ENCODE results near the gene PRLR. TPM values are rescaled to one million over a fixed set of nuclear protein-coding genes. Genes with fewer than 3 reads are reported as not detected.
A peak's percentile ranks its signal among the peaks of the same experiment; 100 is the strongest.

The PRLR gene
- total RNA-seq, 1 donor from 2014 or later = not detected

- H3K27ac Mint-ChIP-seq = no peak overlapping the region
- DNase-seq (ENCODE audit: low spot score) = no peak
- H3K4me1 Mint-ChIP-seq (ENCODE audit: low read depth) = no peaks in the 10 kb centered on the region
- no peak overlapping the region for H3K4me3 Mint-ChIP-seq (ENCODE audit: low read depth)
- H3K36me3 Mint-ChIP-seq (ENCODE audit: low read depth) = no peaks in the 10 kb centered on the region
- no peaks in the 10 kb centered on the region for H3K9me3 Mint-ChIP-seq
- H3K27me3 Mint-ChIP-seq (ENCODE audit: low read depth) = peaks cover 14% of the 10 kb centered on the region
- intact Hi-C loops (cut with micrococcal nuclease) = no loop called here
Measured at GRCh38 chr5:35143841-35144240, 86.4 kb downstream of the PRLR start.

DNA sequence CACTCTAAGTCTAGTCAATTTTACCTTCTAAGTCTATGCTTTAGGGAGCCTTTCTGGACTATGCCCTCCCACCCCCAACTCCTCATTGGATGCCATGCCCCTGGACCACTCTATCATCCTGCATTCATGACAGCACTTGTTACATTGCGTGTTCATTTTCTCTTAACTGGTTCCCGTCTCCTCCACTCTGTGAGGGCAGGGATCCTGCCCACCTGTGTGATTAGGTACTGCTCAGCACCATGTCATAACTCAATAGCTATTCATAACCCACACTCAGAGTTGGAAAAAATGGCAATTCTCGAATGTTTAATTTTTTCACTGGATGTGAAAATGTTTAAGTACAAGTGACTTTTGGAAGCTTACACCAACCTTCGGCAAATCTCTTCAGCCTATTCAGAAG, 88.5 kb downstream of the PRLR start:
- H3K27ac Mint-ChIP-seq = no peak overlapping the region
- H3K4me3 Mint-ChIP-seq (ENCODE audit: low read depth) = no peak overlapping the region
- H3K27me3 Mint-ChIP-seq (ENCODE audit: low read depth) = peaks cover 21% of the 10 kb centered on the region
- intact Hi-C loops (cut with micrococcal nuclease) = no loop called here
- DNase-seq (ENCODE audit: low spot score) = no peak
- no peaks in the 10 kb centered on the region for H3K9me3 Mint-ChIP-seq
- H3K4me1 Mint-ChIP-seq (ENCODE audit: low read depth) = no peaks in the 10 kb centered on the region
- no peaks in the 10 kb centered on the region for H3K36me3 Mint-ChIP-seq (ENCODE audit: low read depth)

GRCh38 chr5:35138232-35138631, 92.1 kb downstream of the PRLR start:
- no peak for DNase-seq (ENCODE audit: low spot score)
- intact Hi-C loops (cut with micrococcal nuclease) = no loop called here
- H3K27ac Mint-ChIP-seq = no peak overlapping the region
- no peaks in the 10 kb centered on the region for H3K9me3 Mint-ChIP-seq
- peaks cover 1% of the 10 kb centered on the region for H3K4me1 Mint-ChIP-seq (ENCODE audit: low read depth)
- H3K27me3 Mint-ChIP-seq (ENCODE audit: low read depth) = peaks cover 19% of the 10 kb centered on the region
- no peaks in the 10 kb centered on the region for H3K36me3 Mint-ChIP-seq (ENCODE audit: low read depth)
- no peak overlapping the region for H3K4me3 Mint-ChIP-seq (ENCODE audit: low read depth)

- H3K27me3 Mint-ChIP-seq (ENCODE audit: low read depth) = peaks cover 25% of the 10 kb centered on the region
- no peak for DNase-seq (ENCODE audit: low spot score)
- no peak overlapping the region for H3K27ac Mint-ChIP-seq
- intact Hi-C loops (cut with micrococcal nuclease) = no loop called here
- H3K36me3 Mint-ChIP-seq (ENCODE audit: low read depth) = no peaks in the 10 kb centered on the region
- H3K9me3 Mint-ChIP-seq = no peaks in the 10 kb centered on the region
- H3K4me3 Mint-ChIP-seq (ENCODE audit: low read depth) = no peak overlapping the region
- H3K4me1 Mint-ChIP-seq (ENCODE audit: low read depth) = peaks cover 1% of the 10 kb centered on the region
Measured at GRCh38 chr5:35136386-35136785, 93.9 kb downstream of the PRLR start.

GRCh38 chr5:35135239-35135700, 95.0 kb downstream of the PRLR start:
- intact Hi-C loops (cut with micrococcal nuclease) = no loop called here
- H3K27ac Mint-ChIP-seq = no peak overlapping the region
- H3K27me3 Mint-ChIP-seq (ENCODE audit: low read depth) = peaks cover 32% of the 10 kb centered on the region
- H3K36me3 Mint-ChIP-seq (ENCODE audit: low read depth) = no peaks in the 10 kb centered on the region
- H3K4me3 Mint-ChIP-seq (ENCODE audit: low read depth) = no peak overlapping the region
- peaks cover 6% of the 10 kb centered on the region for H3K4me1 Mint-ChIP-seq (ENCODE audit: low read depth)
- DNase-seq (ENCODE audit: low spot score) = no peak
- H3K9me3 Mint-ChIP-seq = no peaks in the 10 kb centered on the region

DNA sequence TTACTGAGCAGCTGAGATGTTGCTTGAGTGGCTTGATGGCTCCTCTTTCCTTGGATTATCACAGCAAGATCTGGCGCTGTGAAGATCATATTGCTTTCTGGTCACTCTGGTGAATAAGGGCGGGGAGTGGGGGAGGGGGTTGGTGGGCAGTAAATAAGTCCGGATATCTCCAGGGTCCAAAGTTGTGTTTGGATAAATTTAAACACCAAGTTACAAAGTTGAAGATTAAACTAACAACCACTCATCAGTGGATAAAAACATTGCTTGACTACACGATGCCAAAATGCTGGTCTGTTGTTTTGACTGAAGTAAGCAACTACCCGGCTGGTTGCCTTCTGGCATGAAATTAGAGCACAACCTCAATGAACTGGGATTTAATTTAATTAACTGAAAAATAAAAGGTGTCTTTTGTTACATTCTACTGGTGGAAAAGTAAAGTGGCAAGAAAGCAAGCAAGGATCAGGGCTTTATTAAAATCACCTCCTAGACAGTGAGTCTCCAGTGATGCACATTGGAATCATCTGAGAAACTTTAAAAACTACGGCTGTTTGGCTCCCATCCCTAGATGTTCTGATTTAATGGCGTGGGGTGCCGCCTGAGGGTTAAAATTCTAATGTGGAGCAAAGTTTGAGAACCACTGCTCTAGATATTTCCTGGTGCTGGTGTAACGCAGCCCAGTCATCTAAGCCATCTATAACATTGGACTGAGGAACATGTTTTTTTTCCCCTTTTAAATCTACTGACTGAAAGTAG, 95.8 kb downstream of the PRLR start:
- Mint-ChIP-seq H3K27me3 (ENCODE audit: low read depth) (peaks cover 39% of the 10 kb centered on the region), H3K9me3 (no peaks in the 10 kb centered on the region), H3K4me1 (ENCODE audit: low read depth) (peaks cover 12% of the 10 kb centered on the region), H3K36me3 (ENCODE audit: low read depth) (no peaks in the 10 kb centered on the region), H3K4me3 (ENCODE audit: low read depth) (no peak overlapping the region), H3K27ac (no peak overlapping the region)
- intact Hi-C loops (cut with micrococcal nuclease) = no loop called here
- no peak for DNase-seq (ENCODE audit: low spot score)

GRCh38 chr5:35133186-35133585, 97.1 kb downstream of the PRLR start:
- no peaks in the 10 kb centered on the region for H3K36me3 Mint-ChIP-seq (ENCODE audit: low read depth)
- H3K4me3 Mint-ChIP-seq (ENCODE audit: low read depth) = no peak overlapping the region
- peaks cover 39% of the 10 kb centered on the region for H3K27me3 Mint-ChIP-seq (ENCODE audit: low read depth)
- peaks cover 18% of the 10 kb centered on the region for H3K4me1 Mint-ChIP-seq (ENCODE audit: low read depth)
- no peak for DNase-seq (ENCODE audit: low spot score)
- no peaks in the 10 kb centered on the region for H3K9me3 Mint-ChIP-seq
- no peak overlapping the region for H3K27ac Mint-ChIP-seq
- intact Hi-C loops (cut with micrococcal nuclease) = no loop called here

DNA sequence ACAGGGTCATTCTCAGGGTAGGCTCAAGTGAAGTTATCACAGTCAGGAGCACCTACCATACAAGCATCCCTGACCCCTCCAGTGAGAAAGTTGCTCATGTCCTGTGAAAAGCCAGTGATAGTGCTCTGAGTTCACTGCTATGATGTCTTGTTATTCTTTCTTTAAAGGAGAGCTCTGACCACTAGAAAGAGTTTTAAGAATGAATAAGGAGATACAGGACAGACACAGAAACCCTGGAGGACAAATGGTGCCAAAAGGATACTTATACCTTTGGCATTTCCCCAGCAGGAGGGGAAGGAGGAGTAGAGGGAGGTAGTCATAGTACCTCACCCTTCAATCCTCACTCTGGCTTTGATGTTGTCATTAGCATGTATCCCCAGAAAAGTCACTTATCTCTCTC, 98.6 kb downstream of the PRLR start:
- intact Hi-C loops (cut with micrococcal nuclease) = no loop called here
- H3K36me3 Mint-ChIP-seq (ENCODE audit: low read depth) = no peaks in the 10 kb centered on the region
- no peak overlapping the region for H3K4me3 Mint-ChIP-seq (ENCODE audit: low read depth)
- H3K27ac Mint-ChIP-seq = no peak overlapping the region
- H3K4me1 Mint-ChIP-seq (ENCODE audit: low read depth) = peaks cover 18% of the 10 kb centered on the region
- no peak for DNase-seq (ENCODE audit: low spot score)
- H3K27me3 Mint-ChIP-seq (ENCODE audit: low read depth) = peaks cover 42% of the 10 kb centered on the region
- H3K9me3 Mint-ChIP-seq = no peaks in the 10 kb centered on the region

- intact Hi-C loops (cut with micrococcal nuclease) = loop anchor here (5.0 kb wide), 1 partner anchor 652 kb away; no protein-coding TSS in a partner anchor
- no peaks in the 10 kb centered on the region for H3K9me3 Mint-ChIP-seq
- no peak overlapping the region for H3K4me3 Mint-ChIP-seq (ENCODE audit: low read depth)
- H3K36me3 Mint-ChIP-seq (ENCODE audit: low read depth) = no peaks in the 10 kb centered on the region
- DNase-seq (ENCODE audit: low spot score) = peak; percentile 58
- H3K27me3 Mint-ChIP-seq (ENCODE audit: low read depth) = peaks cover 45% of the 10 kb centered on the region
- no peak overlapping the region for H3K27ac Mint-ChIP-seq
- peaks cover 16% of the 10 kb centered on the region for H3K4me1 Mint-ChIP-seq (ENCODE audit: low read depth)
Measured at GRCh38 chr5:35129921-35130485, 100.3 kb downstream of the PRLR start.

GRCh38 chr5:35129276-35129675, 101.0 kb downstream of the PRLR start:
- Mint-ChIP-seq H3K4me3 (ENCODE audit: low read depth) (no peak overlapping the region), H3K27me3 (ENCODE audit: low read depth) (peaks cover 45% of the 10 kb centered on the region), H3K27ac (no peak overlapping the region), H3K4me1 (ENCODE audit: low read depth) (peaks cover 16% of the 10 kb centered on the region), H3K36me3 (ENCODE audit: low read depth) (no peaks in the 10 kb centered on the region), H3K9me3 (no peaks in the 10 kb centered on the region)
- intact Hi-C loops (cut with micrococcal nuclease) = loop anchor here (5.0 kb wide), 1 partner anchor 653 kb away; no protein-coding TSS in a partner anchor
- no peak for DNase-seq (ENCODE audit: low spot score)

- H3K36me3 Mint-ChIP-seq (ENCODE audit: low read depth) = no peaks in the 10 kb centered on the region
- intact Hi-C loops (cut with micrococcal nuclease) = loop anchor here (5.0 kb wide), 1 partner anchor 655 kb away; no protein-coding TSS in a partner anchor
- no peak overlapping the region for H3K4me3 Mint-ChIP-seq (ENCODE audit: low read depth)
- H3K9me3 Mint-ChIP-seq = no peaks in the 10 kb centered on the region
- no peak overlapping the region for H3K27ac Mint-ChIP-seq
- H3K4me1 Mint-ChIP-seq (ENCODE audit: low read depth) = peaks cover 16% of the 10 kb centered on the region
- H3K27me3 Mint-ChIP-seq (ENCODE audit: low read depth) = peaks cover 44% of the 10 kb centered on the region
- no peak for DNase-seq (ENCODE audit: low spot score)
Measured at GRCh38 chr5:35127006-35127405, 103.3 kb downstream of the PRLR start.

GRCh38 chr5:35125746-35126145, 104.5 kb downstream of the PRLR start:
- intact Hi-C loops (cut with micrococcal nuclease) = loop anchor here (5.0 kb wide), 1 partner anchor 657 kb away; no protein-coding TSS in a partner anchor
- H3K4me3 Mint-ChIP-seq (ENCODE audit: low read depth) = no peak overlapping the region
- H3K4me1 Mint-ChIP-seq (ENCODE audit: low read depth) = peaks cover 16% of the 10 kb centered on the region
- H3K36me3 Mint-ChIP-seq (ENCODE audit: low read depth) = no peaks in the 10 kb centered on the region
- H3K9me3 Mint-ChIP-seq = no peaks in the 10 kb centered on the region
- DNase-seq (ENCODE audit: low spot score) = no peak
- peaks cover 42% of the 10 kb centered on the region for H3K27me3 Mint-ChIP-seq (ENCODE audit: low read depth)
- no peak overlapping the region for H3K27ac Mint-ChIP-seq

DNA sequence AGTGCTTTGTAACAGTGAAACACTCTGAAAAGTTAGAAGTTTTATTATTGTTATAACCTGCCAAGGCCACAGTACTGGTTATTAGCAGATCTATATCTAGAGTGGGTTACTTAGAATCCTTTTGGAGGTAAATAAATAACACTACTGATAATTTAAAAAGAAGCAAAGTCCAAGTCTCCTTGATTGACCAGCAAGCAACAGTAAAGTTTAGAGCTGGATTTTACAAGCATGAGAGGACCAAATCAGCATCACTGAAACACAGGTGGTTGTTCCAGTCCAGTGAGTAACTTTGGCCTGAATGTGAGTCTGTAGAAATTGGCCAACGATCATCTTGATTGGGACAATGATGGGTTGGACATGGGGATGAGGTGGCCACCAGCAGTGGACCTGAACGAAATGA, 105.4 kb downstream of the PRLR start:
- no peak overlapping the region for H3K4me3 Mint-ChIP-seq (ENCODE audit: low read depth)
- DNase-seq (ENCODE audit: low spot score) = no peak
- intact Hi-C loops (cut with micrococcal nuclease) = loop anchor here (5.0 kb wide), 1 partner anchor 657 kb away; no protein-coding TSS in a partner anchor
- H3K36me3 Mint-ChIP-seq (ENCODE audit: low read depth) = no peaks in the 10 kb centered on the region
- H3K27me3 Mint-ChIP-seq (ENCODE audit: low read depth) = peaks cover 35% of the 10 kb centered on the region
- no peak overlapping the region for H3K27ac Mint-ChIP-seq
- H3K4me1 Mint-ChIP-seq (ENCODE audit: low read depth) = peaks cover 10% of the 10 kb centered on the region
- H3K9me3 Mint-ChIP-seq = no peaks in the 10 kb centered on the region

Measured in activated T-helper 2 cell treated with anti-CD3 and anti-CD28 coated beads, Interferon-gamma antibody, Interleukin-2, Interleukin-4, amounts not matched to agents 10 μg/mL and 5 μg/mL and 100 μg/mL, durations not matched to agents 14 hours and 24 hours and 36 hours (primary cell).